ENCODE results near the gene EFEMP2.

Gene EFEMP2

GRCh38 chr11:65857853-65858680 is 14.5 kb downstream of the EFEMP2 start, which contains the start of gene CFL1:
Gene CFL1 (minus strand): TSS chr11:65858180. CDS start chr11:65858099, 81 bp downstream.
- in situ Hi-C loops (cut with HindIII; ENCODE audit: low pct_unique_long_range_greater_than_20kb, low sequenced_read_pairs) = no loop called here

DNA sequence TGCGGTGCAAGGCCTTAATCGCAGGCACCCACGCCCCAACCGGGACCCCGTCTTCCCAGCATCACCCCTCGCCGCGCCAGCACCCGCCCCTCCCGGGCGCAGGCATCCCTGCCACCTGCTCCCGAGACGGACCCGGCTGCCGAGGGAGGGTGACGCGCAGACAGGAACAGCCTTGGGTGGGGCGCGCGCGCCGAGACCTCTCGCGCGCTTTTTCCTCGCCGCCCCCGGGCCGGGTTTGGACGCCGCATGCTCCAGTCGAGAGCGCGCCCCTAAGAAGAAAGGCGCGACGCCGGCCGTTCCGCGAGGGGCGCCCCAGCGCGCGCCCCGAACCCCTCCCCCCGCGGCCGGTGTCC is 15.1 kb downstream of the EFEMP2 start:
- in situ Hi-C loops (cut with HindIII; ENCODE audit: low pct_unique_long_range_greater_than_20kb, low sequenced_read_pairs) = no loop called here
- TF ChIP-seq JUND (IDR thresholded peaks at IDR 0.05; ENCODE audit: low read depth) = no peak
- peak in 1 of 2 experiments; percentile 62 for DNase-seq (ENCODE audit: low read depth in 1 of 2, low spot score in 1 of 2)

More at GRCh38 chr11:65857853-65858680, 14.5 kb downstream of the EFEMP2 start, which contains the start of gene CFL1:
- peak; percentile 90 to 99 for DNase-seq (ENCODE audit: low read depth in 1 of 2, low spot score in 1 of 2)
- no peak for TF ChIP-seq JUND (IDR thresholded peaks at IDR 0.05; ENCODE audit: low read depth)

DNA sequence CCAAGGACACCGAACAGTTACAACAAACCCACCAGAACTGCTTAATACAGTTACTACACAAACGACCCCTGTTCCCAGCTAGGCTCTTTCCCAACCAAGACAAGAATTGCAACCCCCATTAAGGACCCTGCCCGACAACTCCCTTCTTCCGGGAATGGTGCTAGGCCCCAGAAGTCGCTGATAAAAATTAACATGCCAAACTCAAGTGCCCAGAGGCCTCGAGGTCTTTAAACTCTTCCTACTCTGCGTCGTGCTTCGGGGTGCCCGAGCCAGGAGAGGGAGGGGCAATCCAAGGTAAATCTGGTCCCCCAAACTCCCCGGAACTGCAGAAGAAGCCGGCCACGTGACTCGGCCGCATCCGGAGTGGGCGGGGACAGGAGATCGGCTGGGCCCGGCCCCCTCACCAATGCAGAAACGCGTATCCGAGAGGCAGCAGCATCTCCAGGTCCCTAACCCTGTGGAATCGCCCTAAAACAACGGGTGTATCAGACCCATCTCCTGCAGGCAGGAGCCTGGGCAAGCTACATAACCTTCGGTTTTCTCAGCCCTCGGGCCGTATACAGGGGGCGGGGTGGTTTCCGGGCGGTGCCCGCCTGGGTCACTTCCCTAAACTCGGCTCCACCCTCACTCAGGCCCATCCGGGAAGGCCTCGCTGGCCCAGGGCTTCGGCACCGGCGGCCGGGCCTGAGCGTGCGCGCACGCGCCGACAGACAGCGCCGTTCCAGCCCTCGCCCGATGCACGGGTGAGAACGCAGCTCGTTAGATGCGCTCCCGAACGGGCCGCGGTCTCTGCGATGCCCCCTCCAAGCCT is 15.7 kb downstream of the EFEMP2 start:
- in situ Hi-C loops (cut with HindIII; ENCODE audit: low pct_unique_long_range_greater_than_20kb, low sequenced_read_pairs) = no loop called here
- peak; percentile 50 for TF ChIP-seq JUND (IDR thresholded peaks at IDR 0.05; ENCODE audit: low read depth)
- peak; percentile 84 to 87 for DNase-seq (ENCODE audit: low read depth in 1 of 2, low spot score in 1 of 2)

DNA sequence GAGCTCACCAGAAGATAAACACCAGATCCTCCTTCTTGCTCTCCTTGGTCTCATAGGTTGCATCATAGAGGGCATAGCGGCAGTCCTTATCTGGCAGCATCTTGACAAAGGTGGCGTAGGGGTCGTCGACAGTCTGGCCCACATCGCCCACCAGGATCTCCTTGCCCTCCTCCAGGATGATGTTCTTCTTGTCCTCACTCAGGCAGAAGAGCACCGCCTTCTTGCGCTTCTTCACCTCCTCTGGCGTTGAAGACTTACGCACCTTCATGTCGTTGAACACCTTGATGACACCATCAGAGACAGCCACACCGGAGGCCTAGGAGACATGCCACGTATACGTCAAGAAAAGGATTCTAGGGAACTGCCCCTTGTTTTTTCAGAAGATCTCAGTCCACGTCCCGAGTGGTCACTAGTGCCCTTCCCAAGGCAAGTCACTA is 16.7 kb downstream of the EFEMP2 start:
- no peak for DNase-seq (ENCODE audit: low read depth in 1 of 2, low spot score in 1 of 2)
- in situ Hi-C loops (cut with HindIII; ENCODE audit: low pct_unique_long_range_greater_than_20kb, low sequenced_read_pairs) = no loop called here
- no peak for TF ChIP-seq JUND (IDR thresholded peaks at IDR 0.05; ENCODE audit: low read depth)

DNA sequence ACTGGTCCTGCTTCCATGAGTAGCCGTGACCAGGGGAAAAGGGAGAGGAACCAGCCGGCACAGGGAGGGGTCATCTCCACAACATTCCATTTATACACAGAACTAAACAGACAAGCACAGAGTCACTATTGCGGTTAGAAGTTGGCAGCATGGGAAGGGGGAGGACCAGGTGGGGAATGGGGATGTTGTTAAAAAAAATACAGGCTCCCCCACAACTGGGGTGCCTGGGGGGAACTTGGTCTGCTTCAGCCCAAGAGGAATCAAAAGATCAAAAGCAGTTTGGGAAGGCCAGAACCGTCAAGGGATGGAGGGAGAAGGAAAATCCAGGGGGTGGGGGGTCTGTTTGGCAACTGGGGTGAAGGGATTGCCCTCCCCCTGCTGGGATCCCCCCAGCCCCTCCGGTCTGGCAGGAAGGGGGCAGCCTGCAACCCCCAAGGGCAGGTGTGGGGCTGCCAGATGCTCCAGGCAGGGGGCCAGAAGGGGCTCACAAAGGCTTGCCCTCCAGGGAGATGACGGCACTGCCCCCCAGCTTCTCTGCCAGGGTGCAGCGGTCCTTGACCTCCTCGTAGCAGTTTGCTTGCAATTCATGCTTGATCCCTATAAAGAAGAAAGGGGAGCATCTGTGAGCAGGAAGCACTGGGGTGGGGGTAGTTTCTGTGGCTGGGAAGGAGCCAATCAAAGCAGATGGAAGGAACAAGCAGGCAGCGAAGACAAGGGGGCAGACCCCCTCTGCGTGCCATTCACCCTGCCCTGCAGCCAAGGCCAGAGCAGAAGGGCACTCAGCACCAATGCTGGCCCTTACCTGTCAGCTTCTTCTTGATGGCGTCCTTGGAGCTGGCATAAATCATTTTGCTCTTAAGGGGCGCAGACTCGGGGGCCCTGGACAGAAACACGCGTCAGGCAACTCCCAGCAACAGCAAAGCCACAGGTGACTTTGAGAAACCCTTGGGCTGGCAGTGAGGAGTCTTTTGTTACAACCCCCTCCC is 17.5 kb downstream of the EFEMP2 start:
- no peak for TF ChIP-seq JUND (IDR thresholded peaks at IDR 0.05; ENCODE audit: low read depth)
- no peak for DNase-seq (ENCODE audit: low read depth in 1 of 2, low spot score in 1 of 2)
- in situ Hi-C loops (cut with HindIII; ENCODE audit: low pct_unique_long_range_greater_than_20kb, low sequenced_read_pairs) = no loop called here

DNA sequence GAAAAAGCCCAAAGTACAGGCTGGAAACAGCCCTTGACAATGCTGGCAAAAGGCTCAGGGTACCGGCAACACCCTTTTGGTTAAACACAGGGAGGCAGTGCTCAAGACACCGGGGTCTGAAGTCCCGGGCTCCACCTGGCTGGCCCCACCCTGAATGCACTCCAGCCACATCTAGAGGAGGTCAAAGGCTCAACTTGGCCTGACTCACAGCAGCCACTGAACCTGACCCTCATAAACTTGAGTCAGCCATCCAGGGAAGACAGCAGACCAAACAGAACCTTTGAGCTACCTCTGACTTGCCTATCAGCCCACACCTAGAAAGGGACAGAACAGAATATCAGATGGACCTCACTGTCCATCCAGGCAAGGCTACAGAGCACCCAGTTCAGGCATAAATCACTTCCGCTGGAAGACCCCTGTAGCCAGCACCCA is 18.4 kb downstream of the EFEMP2 start:
- in situ Hi-C loops (cut with HindIII; ENCODE audit: low pct_unique_long_range_greater_than_20kb, low sequenced_read_pairs) = no loop called here
- no peak for TF ChIP-seq JUND (IDR thresholded peaks at IDR 0.05; ENCODE audit: low read depth)
- no peak for DNase-seq (ENCODE audit: low read depth in 1 of 2, low spot score in 1 of 2)

DNA sequence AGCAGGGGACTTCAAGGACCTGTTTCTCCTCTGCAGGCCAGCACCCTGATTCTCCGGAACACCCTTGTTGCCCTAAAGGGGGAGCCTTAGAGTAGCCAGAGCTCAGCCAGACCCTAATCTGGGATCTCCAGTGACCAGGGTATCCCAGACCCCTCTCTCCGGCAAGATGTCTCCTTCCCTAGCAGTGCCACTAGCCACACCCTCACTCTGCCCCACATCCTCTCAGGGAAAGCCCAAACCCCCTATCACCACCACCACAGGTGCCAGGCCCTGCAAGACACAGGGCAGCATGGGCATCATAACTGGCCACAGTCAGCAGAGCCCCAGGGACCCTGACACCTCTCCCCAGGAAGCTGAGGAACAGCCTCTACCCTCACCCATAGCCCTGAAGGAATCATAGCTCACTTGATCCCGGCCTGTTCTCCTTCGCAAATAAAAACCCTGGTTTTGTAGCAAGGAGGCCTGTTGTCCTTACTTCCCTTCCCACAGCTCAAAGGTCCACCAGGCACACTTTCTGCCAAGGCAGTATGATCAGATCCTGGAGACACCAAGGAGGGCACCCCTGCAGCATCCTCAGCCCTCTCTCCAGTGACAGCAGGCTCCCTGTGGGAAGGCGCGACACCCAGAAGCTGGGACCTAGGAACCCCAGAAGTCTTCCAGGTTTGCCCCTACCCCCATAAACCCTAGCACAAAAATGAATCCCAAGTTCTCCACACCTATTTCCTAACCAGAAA is 19.2 kb downstream of the EFEMP2 start:
- DNase-seq (ENCODE audit: low read depth in 1 of 2, low spot score in 1 of 2) = no peak
- in situ Hi-C loops (cut with HindIII; ENCODE audit: low pct_unique_long_range_greater_than_20kb, low sequenced_read_pairs) = no loop called here
- no peak for TF ChIP-seq JUND (IDR thresholded peaks at IDR 0.05; ENCODE audit: low read depth)

- TF ChIP-seq JUND (IDR thresholded peaks at IDR 0.05; ENCODE audit: low read depth) = no peak
- DNase-seq (ENCODE audit: low read depth in 1 of 2, low spot score in 1 of 2) = no peak
- in situ Hi-C loops (cut with HindIII; ENCODE audit: low pct_unique_long_range_greater_than_20kb, low sequenced_read_pairs) = no loop called here
These were observed 19.9 kb downstream of the EFEMP2 start for GRCh38 chr11:65852508-65853245.

GRCh38 chr11:65851811-65852507 is 20.6 kb downstream of the EFEMP2 start:
- DNase-seq (ENCODE audit: low read depth in 1 of 2, low spot score in 1 of 2) = no peak
- no peak for TF ChIP-seq JUND (IDR thresholded peaks at IDR 0.05; ENCODE audit: low read depth)
- in situ Hi-C loops (cut with HindIII; ENCODE audit: low pct_unique_long_range_greater_than_20kb, low sequenced_read_pairs) = no loop called here

GRCh38 chr11:65851083-65851579 is 21.5 kb downstream of the EFEMP2 start:
- in situ Hi-C loops (cut with HindIII; ENCODE audit: low pct_unique_long_range_greater_than_20kb, low sequenced_read_pairs) = no loop called here
- DNase-seq (ENCODE audit: low read depth in 1 of 2, low spot score in 1 of 2) = no peak
- TF ChIP-seq JUND (IDR thresholded peaks at IDR 0.05; ENCODE audit: low read depth) = no peak
